ENCODE measurements around the gene WWTR1.

The WWTR1 gene

GRCh38 chr3:149472030-149472797, 185.6 kb downstream of the WWTR1 start:
- no peak for DNase-seq (ENCODE audit: low read depth)

- DNase-seq (ENCODE audit: low read depth), result no peak
Observed at GRCh38 chr3:149470381-149470780, 187.4 kb downstream of the WWTR1 start.

GRCh38 chr3:149468504-149469212, 189.2 kb downstream of the WWTR1 start:
- DNase-seq (ENCODE audit: low read depth), result no peak

Data from activated T-cell treated with anti-CD3 and anti-CD28 coated beads for 24 hours (primary cell).